ENCODE data around the gene SEC24D. TPM values are rescaled to one million over a fixed set of nuclear protein-coding genes. Genes with fewer than 3 reads are reported as not detected.

SEC24D gene
- total and polyA plus RNA-seq, 9 of the 15 experiments (the other 6 are each of a cell fraction or from before 2014, with no cell fraction given), result 7.1 to 22.5 (median 11.3) TPM

GRCh38 chr4:118790544-118790943 lies 45.4 kb downstream of the SEC24D start (continued):
- TF ChIP-seq E2F8 (IDR thresholded peaks at IDR 0.05; ENCODE audit: low read depth, partially characterized antibody) (no peak), HIVEP1 (CRISPR knock-in tag; IDR thresholded peaks at IDR 0.05) (no peak), HMGN3 (IDR thresholded peaks at IDR 0.05; ENCODE audit: borderline replicate concordance, extremely low read depth, insufficient read length, low read depth, low read length) (no peak), PATZ1 (CRISPR knock-in tag; IDR thresholded peaks at IDR 0.05; ENCODE audit: borderline replicate concordance) (no peak), GMEB1 (CRISPR knock-in tag; IDR thresholded peaks at IDR 0.05) (no peak)
